Mammary epithelial cell (primary cell): ENCODE results near the gene SETD2.

Experiments
- CTCF ChIP-seq, 2 donors: IDR thresholded peaks in 1 of 2; conservative IDR thresholded peaks in 1 of 2; 2 replicates each; pipeline ENCODE4 v1.5.1; 2011 to 2012; ENCODE audit warnings: inconsistent platforms in 2 of 2, low read length in 2 of 2, mild to moderate bottlenecking in 2 of 2, control low read depth in 1 of 2, low read depth in 1 of 2; ENCODE audit not compliant: insufficient read depth in 1 of 2; ENCODE audit errors: extremely low read depth in 1 of 2
- EZH2 ChIP-seq: IDR thresholded peaks from 2 replicates; pipeline ENCODE4 v1.6.1; 2012; ENCODE audit warnings: low read length, inconsistent platforms, borderline replicate concordance

- TF ChIP-seq CTCF (conservative IDR thresholded peaks at IDR 0.05 in 1 of 2, IDR thresholded peaks at IDR 0.05 in 1 of 2; ENCODE audit: extremely low read depth in 1 of 2, insufficient read depth in 1 of 2, low read depth in 1 of 2, low read length in 2 of 2) (no peak), EZH2 (no peak)
Observed at GRCh38 chr3:47007482-47008233, 156.3 kb downstream of the SETD2 start.
